H1 (cell line): ENCODE measurements around the gene PRRX2. TPM values are rescaled to one million over a fixed set of nuclear protein-coding genes. Genes with fewer than 3 reads are reported as not detected.
A peak's percentile ranks its signal among the peaks of the same experiment; 100 is the strongest.

ENCODE experiments used
- ASH2L ChIP-seq: fragments of 200-600, 300-600 bp; sonication (generic); IDR thresholded peaks from one replicate; pipeline ENCODE4 v1.7.1; 2017; ENCODE audit warnings: low read length
- CBX5 ChIP-seq: fragments of 300-800, 300-1000 bp; sonication (generic); IDR thresholded peaks from 2 replicates; pipeline ENCODE4 v1.7.1; 2016; ENCODE audit warnings: antibody characterized with exemption, low read length, low read depth
- KDM5A ChIP-seq: fragments of 200-600 bp; IDR thresholded peaks from 2 replicates; pipeline ENCODE4 v1.7.1; 2012; ENCODE audit warnings: mild to moderate bottlenecking, low read length, inconsistent platforms, mixed read lengths
- RAD21 ChIP-seq, 2 experiments: IDR thresholded peaks in 1 of 2; conservative IDR thresholded peaks in 1 of 2; 2 replicates each; pipeline ENCODE4 v1.6.1; 2011; ENCODE audit warnings: low read depth in 2 of 2, low read length in 2 of 2, improper control_type of control experiment in 1 of 2, inconsistent platforms in 1 of 2, mild to moderate bottlenecking in 1 of 2, moderate library complexity in 1 of 2
- RXRA ChIP-seq: IDR thresholded peaks from 2 replicates; pipeline ENCODE4 v1.6.1; 2011; ENCODE audit warnings: low read depth, mild to moderate bottlenecking, low read length, moderate library complexity; ENCODE audit not compliant: insufficient read depth
- SAP30 ChIP-seq: fragments of 300-600 bp; sonication (generic); IDR thresholded peaks from 2 replicates; pipeline ENCODE4 v1.7.1; 2012; ENCODE audit warnings: low read length, moderate library complexity, mild to moderate bottlenecking, inconsistent platforms; ENCODE audit not compliant: insufficient read depth, insufficient replicate concordance
- TCF12 ChIP-seq: IDR thresholded peaks from 2 replicates; pipeline ENCODE4 v1.6.1; 2011; ENCODE audit warnings: low read depth, mild to moderate bottlenecking, low read length
- polyA plus RNA-seq, 7 experiments: library from polyadenylated mRNA; depleted of rRNA in 3 of 7; stranded (reverse) in 5 of 7; unstranded in 2 of 7; fragments of >200 nt in 5 of 7; fragments of 200-250 nt in 2 of 7; gene quantifications; 1 replicate in 5 of 7; 2 replicates in 1 of 7; 4 replicates in 1 of 7; pipeline versions ENCODE4 v1.2.1 to v1.2.3, GENCODE V29; 2011 to 2013; ENCODE audit warnings: missing spikeins in 2 of 7, mixed read lengths in 2 of 7
- total RNA-seq: library from RNA; stranded (reverse); fragmentation: NEBNext Ultra II Directional; extraction: Animal tissue kit (Norgen Biotek cat#: 25700); gene quantifications from 2 replicates; pipeline ENCODE4 v1.2.1, GENCODE V29; 2021
- TF ChIP-seq, protein P1 (sequence below): IDR thresholded peaks from 2 replicates; pipeline ENCODE4 v1.6.1; 2012; ENCODE audit warnings: inconsistent platforms

Gene PRRX2
- total and polyA plus RNA-seq, 2 of the 8 experiments (the other 6 are each of a cell fraction or from before 2014, with no cell fraction given) = 5.8 to 9.2 TPM

DNA sequence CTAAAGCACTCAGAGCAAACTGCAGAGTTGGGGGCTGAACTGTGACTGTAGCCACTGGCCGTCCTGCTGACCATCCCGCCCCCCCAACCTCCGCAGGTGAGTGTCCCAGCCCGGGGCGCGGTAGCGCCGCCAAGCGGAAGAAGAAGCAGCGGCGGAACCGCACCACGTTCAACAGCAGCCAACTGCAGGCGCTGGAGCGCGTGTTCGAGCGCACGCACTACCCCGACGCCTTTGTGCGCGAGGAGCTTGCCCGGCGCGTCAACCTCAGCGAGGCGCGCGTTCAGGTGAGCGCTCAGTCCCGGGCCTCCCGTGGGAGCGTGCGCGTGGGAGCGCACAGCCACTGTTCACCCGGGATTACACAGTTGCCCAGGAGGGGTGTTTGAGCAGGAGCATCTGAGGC is 53.7 kb downstream of the PRRX2 start (continued):
- TF ChIP-seq SAP30 = no peak
- TF ChIP-seq, protein P1, sequence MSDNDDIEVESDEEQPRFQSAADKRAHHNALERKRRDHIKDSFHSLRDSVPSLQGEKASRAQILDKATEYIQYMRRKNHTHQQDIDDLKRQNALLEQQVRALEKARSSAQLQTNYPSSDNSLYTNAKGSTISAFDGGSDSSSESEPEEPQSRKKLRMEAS = peak; percentile 93
- TF ChIP-seq RAD21 (IDR thresholded peaks at IDR 0.05 in 1 of 2, conservative IDR thresholded peaks at IDR 0.05 in 1 of 2; ENCODE audit: low read depth in 2 of 2, low read length in 2 of 2) = peak; percentile 44 to 69
- TF ChIP-seq ASH2L = no peak
- no peak for TF ChIP-seq CBX5
- no peak for TF ChIP-seq RXRA
- no peak for TF ChIP-seq KDM5A
- TF ChIP-seq TCF12 = no peak
- TF ChIP-seq, all 59 proteins: peak for 5
